GM23248 (cell line): ENCODE data around the gene EXOC7. TPM values are rescaled to one million over a fixed set of nuclear protein-coding genes. Genes with fewer than 3 reads are reported as not detected.

Experiments
- DNase-seq: peaks from one replicate; pipeline ENCODE4 v3.0.0-alpha.2; 2015
- H2AFZ ChIP-seq: fragments of 200-600 bp; sonication (generic); 2 replicates; pipeline ENCODE4 v1.6.1; 2016; ENCODE audit warnings: antibody characterized with exemption
- H3F3A ChIP-seq: fragments of 200-600 bp; sonication (generic); 2 replicates; pipeline ENCODE4 v1.6.1; 2016; ENCODE audit warnings: mild to moderate bottlenecking, antibody characterized with exemption, mixed run types; ENCODE audit not compliant: insufficient read depth
- H3K27ac ChIP-seq: fragments of 200-600 bp; sonication (generic); 2 replicates; pipeline ENCODE4 v1.5.1; 2016; ENCODE audit warnings: mild to moderate bottlenecking
- H3K27me3 ChIP-seq: fragments of 200-600 bp; sonication (generic); replicated peaks from 2 replicates; pipeline ENCODE4 v1.6.1; 2016; ENCODE audit warnings: mild to moderate bottlenecking; ENCODE audit not compliant: insufficient read depth
- H3K36me3 ChIP-seq: fragments of 200-600 bp; sonication (generic); 2 replicates; pipeline ENCODE4 v1.6.1; 2016; ENCODE audit warnings: low read depth, mild to moderate bottlenecking
- H3K4me1 ChIP-seq: fragments of 200-600 bp; sonication (generic); 2 replicates; pipeline ENCODE4 v1.6.1; 2016; ENCODE audit warnings: mild to moderate bottlenecking; ENCODE audit not compliant: insufficient read depth
- H3K4me2 ChIP-seq: fragments of 200-600 bp; sonication (generic); one replicate; pipeline ENCODE4 v1.6.1; 2016; ENCODE audit warnings: mild to moderate bottlenecking; ENCODE audit not compliant: unreplicated experiment
- H3K4me3 ChIP-seq: fragments of 200-600 bp; sonication (generic); 2 replicates; pipeline ENCODE4 v1.5.1; 2016; ENCODE audit warnings: mild to moderate bottlenecking
- H3K79me2 ChIP-seq: fragments of 200-600 bp; sonication (generic); 2 replicates; pipeline ENCODE4 v1.6.1; 2016; ENCODE audit warnings: mild to moderate bottlenecking; ENCODE audit not compliant: insufficient read depth
- H3K9ac ChIP-seq: fragments of 200-600 bp; sonication (generic); 2 replicates; pipeline ENCODE4 v1.6.1; 2016; ENCODE audit warnings: mild to moderate bottlenecking
- H3K9me2 ChIP-seq: fragments of 200-600 bp; sonication (generic); 2 replicates; pipeline ENCODE4 v1.6.1; 2016; ENCODE audit warnings: mixed run types, mild to moderate bottlenecking, moderate library complexity; ENCODE audit not compliant: insufficient read depth
- H3K9me3 ChIP-seq: fragments of 200-600 bp; sonication (generic); one replicate; pipeline ENCODE4 v1.6.1; 2017; ENCODE audit warnings: low read depth
- H4K20me1 ChIP-seq: fragments of 200-600 bp; sonication (generic); 2 replicates; pipeline ENCODE4 v1.6.0; 2016; ENCODE audit not compliant: insufficient read depth
- EZH2 ChIP-seq: fragments of 200-600 bp; sonication (generic); IDR thresholded peaks from 2 replicates; pipeline ENCODE4 v1.6.1; 2018; ENCODE audit warnings: antibody characterized with exemption, mild to moderate bottlenecking; ENCODE audit not compliant: insufficient read depth, poor library complexity, severe bottlenecking
- EZH2phosphoT487 ChIP-seq: fragments of 200-600 bp; sonication (generic); IDR thresholded peaks from 2 replicates; pipeline ENCODE4 v1.6.1; 2018; ENCODE audit warnings: antibody characterized with exemption, moderate library complexity, mild to moderate bottlenecking, low read depth; ENCODE audit not compliant: insufficient read depth
- WGBS, 2 experiments: methylation state at CpG; one replicate each; pipeline ENCODE4 v1.1.6; 2015 to 2017; ENCODE audit warnings: low lambda C conversion rate in 2 of 2, low coverage in 1 of 2; ENCODE audit errors: missing lambda C conversion rate in 2 of 2; 5-methylcytosine and 5-hydroxymethylcytosine counted together
- in situ Hi-C: fragments of 300-500 bp; cut with MboI; formaldehyde crosslinking; loops from 2 replicates; pipeline ENCODE4 v1.15.0; 2020
- polyA plus RNA-seq: library from polyadenylated mRNA; unstranded; fragments of >200 nt; fragmentation: Nextera tagmentation; extraction: Ambion mirVana; gene quantifications from 2 replicates; pipeline ENCODE4 v1.2.1, GENCODE V29; 2016
- total RNA-seq: library from RNA; depleted of rRNA; stranded (reverse); fragments of >200 nt; shearing (Covaris generic); gene quantifications from 2 replicates; pipeline ENCODE4 v1.2.3, GENCODE V29; 2014

EXOC7 gene
- total and polyA plus RNA-seq, 2 experiments from 2014 or later = 88.0 to 101 TPM

GRCh38 chr17:76094046-76094445 lies 9.5 kb downstream of the EXOC7 start:
- Histone ChIP-seq H3K36me3 (peaks cover 22% of the 10 kb centered on the region), H3K9me3 (no peaks in the 10 kb centered on the region), H3K27ac (peak overlapping the region; percentile 74; the same call in 1 of the 2 replicates), H3K27me3 (no peaks in the 10 kb centered on the region), H3K4me1 (peaks cover 11% of the 10 kb centered on the region), H3K4me3 (no peak overlapping the region), H3K9ac (no peak overlapping the region), H3K4me2 (no peak overlapping the region), H3K79me2 (peaks cover 7% of the 10 kb centered on the region; the same call in 1 of the 2 replicates), H4K20me1 (no peaks in the 10 kb centered on the region), H3K9me2 (no peaks in the 10 kb centered on the region), H3F3A (peaks cover 33% of the 10 kb centered on the region), H2AFZ (no peak overlapping the region)
- 97 to 98% methylated on average over 11 of the region's 11 CpGs for WGBS, 2 experiments
- TF ChIP-seq EZH2phosphoT487 = no peak
- TF ChIP-seq EZH2 = no peak
- DNase-seq = no peak
- in situ Hi-C loops = no loop called here

DNA sequence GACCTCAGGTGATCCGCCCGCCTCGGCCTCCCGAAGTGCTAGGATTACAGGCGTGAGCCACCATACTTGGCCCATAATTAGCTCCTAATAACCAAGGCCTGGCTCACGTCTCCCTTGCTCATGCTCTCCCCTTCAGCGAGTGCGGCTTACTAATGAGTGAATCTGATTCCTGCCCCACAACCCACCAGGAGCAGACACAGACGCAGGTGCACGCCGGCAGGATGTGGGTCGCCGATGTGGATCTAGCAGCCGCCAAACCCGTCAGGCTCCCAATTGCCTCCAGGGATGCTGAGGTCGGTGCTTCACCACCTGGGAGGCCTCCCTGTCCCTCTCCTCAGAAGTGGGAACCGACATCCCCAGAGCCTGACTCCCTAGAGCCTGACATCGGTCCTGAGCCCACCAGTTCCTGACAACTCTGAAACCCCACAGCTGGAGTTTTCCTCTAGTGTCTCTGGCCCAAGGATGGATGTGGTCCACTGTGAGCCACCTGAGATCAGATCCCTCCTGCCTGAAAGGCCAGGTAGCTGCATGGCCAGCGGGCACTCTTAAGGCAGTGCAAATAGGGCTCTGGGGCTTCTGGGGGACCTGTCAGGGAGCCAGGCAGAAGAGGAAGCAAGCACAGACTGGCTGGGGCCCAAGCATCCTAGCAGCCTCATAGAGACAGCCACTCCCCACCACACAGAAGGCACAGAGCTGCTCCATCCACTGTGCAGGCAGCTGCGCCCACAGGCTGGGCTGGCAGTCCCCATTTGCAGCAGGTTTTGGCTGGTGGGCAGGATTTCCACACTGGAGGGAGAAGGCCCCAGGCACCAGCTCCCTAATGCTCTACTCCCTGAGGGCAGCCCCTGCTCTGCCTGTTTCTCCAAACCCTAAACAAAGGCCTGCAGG lies 10.8 kb downstream of the EXOC7 start:
- no peaks in the 10 kb centered on the region for H3K27me3 ChIP-seq
- H3K9me2 ChIP-seq = no peaks in the 10 kb centered on the region
- in situ Hi-C loops = no loop called here
- H3K9ac ChIP-seq = no peak overlapping the region
- H3K79me2 ChIP-seq = 0 out of 2 replicates have a peak, but pooled peaks cover 5% of the 10 kb centered on the region
- TF ChIP-seq EZH2 = no peak
- no peak for TF ChIP-seq EZH2phosphoT487
- no peak overlapping the region for H2AFZ ChIP-seq
- H3K4me2 ChIP-seq = no peak overlapping the region
- 89 to 92% methylated on average over 20 of the region's 20 CpGs for WGBS, 2 experiments
- H3F3A ChIP-seq = peaks cover 33% of the 10 kb centered on the region
- H3K36me3 ChIP-seq = peaks cover 16% of the 10 kb centered on the region; the same call in 1 of the 2 replicates
- no peaks in the 10 kb centered on the region for H4K20me1 ChIP-seq
- DNase-seq = no peak
- peaks cover 11% of the 10 kb centered on the region for H3K4me1 ChIP-seq
- H3K4me3 ChIP-seq = no peak overlapping the region
- no peaks in the 10 kb centered on the region for H3K9me3 ChIP-seq
- no peak overlapping the region for H3K27ac ChIP-seq

DNA sequence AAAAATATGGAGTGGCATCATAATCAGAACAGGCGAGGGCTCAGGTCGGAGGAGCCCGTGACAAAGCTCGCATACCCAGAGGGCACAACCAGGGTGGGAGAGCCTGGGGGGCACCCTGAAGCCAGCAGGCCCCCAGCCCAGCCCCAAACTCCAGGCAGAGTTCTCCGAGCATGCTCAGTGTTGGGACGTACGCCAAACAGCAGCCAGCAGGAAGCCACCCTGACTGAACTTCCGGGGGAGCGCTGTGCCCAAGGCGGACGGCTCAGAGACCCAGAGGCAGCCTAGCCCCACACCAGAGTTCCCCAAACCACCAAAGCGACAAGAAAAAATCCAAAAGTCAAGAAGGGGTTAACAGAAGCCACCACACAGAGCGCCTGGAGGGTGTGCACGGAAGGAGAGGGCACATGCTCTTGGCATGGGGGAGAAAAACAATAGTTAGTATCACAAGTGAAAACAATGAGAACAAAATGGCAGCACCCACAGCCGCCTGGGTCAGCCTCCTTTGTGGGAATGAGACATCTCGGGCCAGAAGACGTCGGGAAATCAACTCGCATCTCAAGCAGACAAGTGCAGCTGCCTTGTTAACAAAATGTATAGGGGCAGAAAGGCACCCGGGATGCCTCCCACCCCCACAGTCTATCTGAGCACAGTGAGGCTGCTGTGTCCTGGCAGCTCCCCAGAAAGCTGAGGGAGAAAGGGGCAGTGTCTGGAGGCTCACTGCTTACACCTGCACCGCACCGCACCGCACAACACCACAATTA lies 11.9 kb downstream of the EXOC7 start:
- H3K4me3 ChIP-seq = no peak overlapping the region
- TF ChIP-seq EZH2 (no peak), EZH2phosphoT487 (no peak)
- in situ Hi-C loops = no loop called here
- peaks cover 27% of the 10 kb centered on the region for H3F3A ChIP-seq
- H3K9ac ChIP-seq = no peak overlapping the region
- H3K27me3 ChIP-seq = no peaks in the 10 kb centered on the region
- H3K79me2 ChIP-seq = 0 out of 2 replicates have a peak, but pooled peaks cover 1% of the 10 kb centered on the region
- DNase-seq = no peak
- 85 to 89% methylated on average over 23 of the region's 23 CpGs for WGBS, 2 experiments
- no peak overlapping the region for H2AFZ ChIP-seq
- no peak overlapping the region for H3K27ac ChIP-seq
- no peak overlapping the region for H3K4me2 ChIP-seq
- no peaks in the 10 kb centered on the region for H4K20me1 ChIP-seq
- no peaks in the 10 kb centered on the region for H3K9me3 ChIP-seq
- peaks cover 6% of the 10 kb centered on the region; the same call in 1 of the 2 replicates for H3K36me3 ChIP-seq
- H3K4me1 ChIP-seq = peaks cover 11% of the 10 kb centered on the region
- H3K9me2 ChIP-seq = no peaks in the 10 kb centered on the region

- Histone ChIP-seq H3K27ac (no peak overlapping the region), H3K36me3 (peaks cover 6% of the 10 kb centered on the region; the same call in 1 of the 2 replicates), H3K4me2 (no peak overlapping the region), H4K20me1 (no peaks in the 10 kb centered on the region), H3K27me3 (no peaks in the 10 kb centered on the region), H3K4me1 (peaks cover 11% of the 10 kb centered on the region), H3K9ac (no peak overlapping the region), H3K9me3 (no peaks in the 10 kb centered on the region), H3K4me3 (no peak overlapping the region), H3K79me2 (no peaks in the 10 kb centered on the region), H3K9me2 (no peaks in the 10 kb centered on the region), H2AFZ (no peak overlapping the region), H3F3A (peaks cover 18% of the 10 kb centered on the region)
- WGBS, 2 experiments = 89 to 92% methylated on average over 12 to 17 of the region's 17 CpGs
- in situ Hi-C loops = no loop called here
- TF ChIP-seq EZH2 = no peak
- TF ChIP-seq EZH2phosphoT487 = no peak
- DNase-seq = no peak
These were observed 13.0 kb downstream of the EXOC7 start for GRCh38 chr17:76090517-76091129.
